Thyroid gland (tissue), 4 donors: ENCODE results near the gene PDGFRB.

ENCODE experiments used
- CTCF ChIP-seq, 6 experiments: fragments of 200-600 bp in 3 of 6; fragments of 450-650 bp in 3 of 6; sonication (generic) in 3 of 6; IDR thresholded peaks; one replicate each; pipeline ENCODE4 v1.5.1; 2016 to 2019; ENCODE audit warnings: antibody characterized with exemption in 6 of 6, mild to moderate bottlenecking in 2 of 6, inconsistent platforms in 1 of 6, moderate library complexity in 1 of 6
- POLR2A ChIP-seq, 2 donors: fragments of 450-650 bp; IDR thresholded peaks; one replicate each; pipeline ENCODE4 v1.6.1; 2017; ENCODE audit warnings: antibody characterized with exemption in 2 of 2, mild to moderate bottlenecking in 2 of 2, moderate library complexity in 1 of 2

- TF ChIP-seq POLR2A (IDR thresholded peaks at IDR 0.05) (no peak), CTCF (IDR thresholded peaks at IDR 0.05) (no peak)
These were observed 16.5 kb upstream of the PDGFRB start for GRCh38 chr5:150172145-150172544.
